ENCODE results near the gene PTPRN2. TPM values are rescaled to one million over a fixed set of nuclear protein-coding genes. Genes with fewer than 3 reads are reported as not detected.

PTPRN2 gene
- total and polyA plus RNA-seq, 2 donors (not counting 1 experiment from before 2014, with no cell fraction given), result 0.54 to 1.2 TPM

GRCh38 chr7:158501393-158502067, 86.1 kb downstream of the PTPRN2 start:
- Histone ChIP-seq H3K36me3 (ENCODE audit: control insufficient read depth, insufficient read depth, low read length) (no peaks in the 10 kb centered on the region), H3K4me2 (ENCODE audit: extremely low read depth, insufficient read depth, low read length) (no peak overlapping the region), H4K20me1 (ENCODE audit: control insufficient read depth, extremely low read depth, insufficient read depth, low read length) (no peaks in the 10 kb centered on the region), H3K27me3 (ENCODE audit: control insufficient read depth, insufficient read depth, low read length) (no peaks in the 10 kb centered on the region), H3K4me3 (replicated peaks in 1 of 4; ENCODE audit: control extremely low read depth in 1 of 4, insufficient read depth in 1 of 4, low read depth in 3 of 4, low read length in 4 of 4) (no peak overlapping the region), H3K27ac (ENCODE audit: insufficient read depth, low read length) (no peak overlapping the region), H3K9me3 (ENCODE audit: control insufficient read depth, insufficient read depth, low read depth, low read length) (no peaks in the 10 kb centered on the region), H2AFZ (ENCODE audit: low read length) (no peak overlapping the region), H3K9ac (ENCODE audit: insufficient read depth, low read length) (no peak overlapping the region), H3K4me1 (ENCODE audit: control insufficient read depth, extremely low read depth, insufficient read depth, low read length) (no peaks in the 10 kb centered on the region), H3K79me2 (ENCODE audit: control insufficient read depth, insufficient read depth, low read length) (no peaks in the 10 kb centered on the region)
- no peak for DNase-seq (ENCODE audit: low read depth in 2 of 2)
- no peak for TF ChIP-seq EZH2 (IDR thresholded peaks at IDR 0.05; ENCODE audit: low read length, missing control alignments)

GRCh38 chr7:158500651-158501052, 87.0 kb downstream of the PTPRN2 start:
- Histone ChIP-seq H3K27me3 (ENCODE audit: control insufficient read depth, insufficient read depth, low read length) (no peaks in the 10 kb centered on the region), H3K79me2 (ENCODE audit: control insufficient read depth, insufficient read depth, low read length) (no peaks in the 10 kb centered on the region), H3K9ac (ENCODE audit: insufficient read depth, low read length) (no peak overlapping the region), H3K27ac (ENCODE audit: insufficient read depth, low read length) (no peak overlapping the region), H3K36me3 (ENCODE audit: control insufficient read depth, insufficient read depth, low read length) (no peaks in the 10 kb centered on the region), H3K4me1 (ENCODE audit: control insufficient read depth, extremely low read depth, insufficient read depth, low read length) (no peaks in the 10 kb centered on the region), H2AFZ (ENCODE audit: low read length) (no peak overlapping the region), H3K4me3 (replicated peaks in 1 of 4; ENCODE audit: control extremely low read depth in 1 of 4, insufficient read depth in 1 of 4, low read depth in 3 of 4, low read length in 4 of 4) (no peak overlapping the region), H3K9me3 (ENCODE audit: control insufficient read depth, insufficient read depth, low read depth, low read length) (no peaks in the 10 kb centered on the region), H4K20me1 (ENCODE audit: control insufficient read depth, extremely low read depth, insufficient read depth, low read length) (no peaks in the 10 kb centered on the region), H3K4me2 (ENCODE audit: extremely low read depth, insufficient read depth, low read length) (no peak overlapping the region)
- DNase-seq (ENCODE audit: low read depth in 2 of 2), result no peak
- TF ChIP-seq EZH2 (IDR thresholded peaks at IDR 0.05; ENCODE audit: low read length, missing control alignments), result no peak
- no peak for TF ChIP-seq CTCF (conservative IDR thresholded peaks at IDR 0.05 in 1 of 2, IDR thresholded peaks at IDR 0.05 in 1 of 2; ENCODE audit: low read depth in 1 of 2, low read length in 2 of 2)

- Histone ChIP-seq H3K4me3 (replicated peaks in 1 of 4; ENCODE audit: control extremely low read depth in 1 of 4, insufficient read depth in 1 of 4, low read depth in 3 of 4, low read length in 4 of 4) (no peak overlapping the region), H3K4me1 (ENCODE audit: control insufficient read depth, extremely low read depth, insufficient read depth, low read length) (no peaks in the 10 kb centered on the region), H3K9me3 (ENCODE audit: control insufficient read depth, insufficient read depth, low read depth, low read length) (no peaks in the 10 kb centered on the region), H3K9ac (ENCODE audit: insufficient read depth, low read length) (no peak overlapping the region), H4K20me1 (ENCODE audit: control insufficient read depth, extremely low read depth, insufficient read depth, low read length) (no peaks in the 10 kb centered on the region), H3K4me2 (ENCODE audit: extremely low read depth, insufficient read depth, low read length) (no peak overlapping the region), H3K27ac (ENCODE audit: insufficient read depth, low read length) (no peak overlapping the region), H3K79me2 (ENCODE audit: control insufficient read depth, insufficient read depth, low read length) (no peaks in the 10 kb centered on the region), H3K36me3 (ENCODE audit: control insufficient read depth, insufficient read depth, low read length) (no peaks in the 10 kb centered on the region), H3K27me3 (ENCODE audit: control insufficient read depth, insufficient read depth, low read length) (no peaks in the 10 kb centered on the region), H2AFZ (ENCODE audit: low read length) (no peak overlapping the region)
- DNase-seq (ENCODE audit: low read depth in 2 of 2), result no peak
- TF ChIP-seq CTCF (conservative IDR thresholded peaks at IDR 0.05 in 1 of 2, IDR thresholded peaks at IDR 0.05 in 1 of 2; ENCODE audit: low read depth in 1 of 2, low read length in 2 of 2) (no peak), EZH2 (IDR thresholded peaks at IDR 0.05; ENCODE audit: low read length, missing control alignments) (no peak)
Observed at GRCh38 chr7:158499082-158499455, 88.6 kb downstream of the PTPRN2 start.

Measured in fibroblast of lung (primary cell).